ENCODE results near the gene ADPRS. TPM values are rescaled to one million over a fixed set of nuclear protein-coding genes. Genes with fewer than 3 reads are reported as not detected.
A peak's percentile ranks its signal among the peaks of the same experiment; 100 is the strongest.

The ADPRS gene
- total RNA-seq, 2 donors from 2014 or later = 30.4 to 33.0 TPM

GRCh38 chr1:36099681-36100341 is 11.1 kb downstream of the ADPRS start:
- H3K9ac ChIP-seq (ENCODE audit: low read depth in 2 of 2, low read length in 2 of 2) = peak overlapping the region in 1 of 2 donors; percentile 12
- no peaks in the 10 kb centered on the region for H3K36me3 ChIP-seq
- H3K27ac ChIP-seq = no peak overlapping the region

GRCh38 chr1:36100376-36100775 is 11.7 kb downstream of the ADPRS start:
- Histone ChIP-seq H3K27me3 (no peaks in the 10 kb centered on the region), H3K36me3 (no peaks in the 10 kb centered on the region), H3K4me1 (no peaks in the 10 kb centered on the region), H3K9ac (ENCODE audit: low read depth in 2 of 2, low read length in 2 of 2) (no peak overlapping the region), H3K4me3 (no peak overlapping the region), H3K9me3 (no peaks in the 10 kb centered on the region), H3K27ac (no peak overlapping the region)
- TF ChIP-seq CTCF (IDR thresholded peaks at IDR 0.05) = no peak
- intact Hi-C loops (cut with DNase I) = no loop called here
- no peak for DNase-seq

More at GRCh38 chr1:36099681-36100341, 11.1 kb downstream of the ADPRS start:
- Histone ChIP-seq H3K9me3 (no peaks in the 10 kb centered on the region), H3K4me1 (no peaks in the 10 kb centered on the region), H3K27me3 (no peaks in the 10 kb centered on the region), H3K4me3 (no peak overlapping the region)
- DNase-seq = peak; percentile 82
- peak; percentile 87 for TF ChIP-seq CTCF (IDR thresholded peaks at IDR 0.05)
- intact Hi-C loops (cut with DNase I) = loop anchor here (5.0 to 10.0 kb wide), 3 partner anchors 32 to 325 kb away; no protein-coding TSS in a partner anchor

GRCh38 chr1:36101546-36101945 is 12.9 kb downstream of the ADPRS start:
- Histone ChIP-seq H3K4me1 (no peaks in the 10 kb centered on the region), H3K9ac (ENCODE audit: low read depth in 2 of 2, low read length in 2 of 2) (no peak overlapping the region), H3K36me3 (no peaks in the 10 kb centered on the region), H3K9me3 (no peaks in the 10 kb centered on the region), H3K27ac (no peak overlapping the region), H3K27me3 (no peaks in the 10 kb centered on the region), H3K4me3 (no peak overlapping the region)
- intact Hi-C loops (cut with DNase I) = no loop called here
- TF ChIP-seq CTCF (IDR thresholded peaks at IDR 0.05) = no peak
- no peak for DNase-seq

GRCh38 chr1:36106269-36106668 is 17.6 kb downstream of the ADPRS start:
- Histone ChIP-seq H3K4me3 (no peak overlapping the region), H3K27ac (no peak overlapping the region), H3K27me3 (no peaks in the 10 kb centered on the region), H3K9ac (ENCODE audit: low read depth in 2 of 2, low read length in 2 of 2) (no peak overlapping the region), H3K36me3 (no peaks in the 10 kb centered on the region), H3K9me3 (no peaks in the 10 kb centered on the region), H3K4me1 (no peaks in the 10 kb centered on the region)
- intact Hi-C loops (cut with DNase I) = no loop called here
- DNase-seq = no peak
- TF ChIP-seq CTCF (IDR thresholded peaks at IDR 0.05) = no peak

- no peaks in the 10 kb centered on the region for H3K36me3 ChIP-seq
- peak; percentile 17 for DNase-seq
- H3K4me3 ChIP-seq = no peak overlapping the region
- intact Hi-C loops (cut with DNase I) = no loop called here
- no peaks in the 10 kb centered on the region for H3K27me3 ChIP-seq
- no peaks in the 10 kb centered on the region for H3K4me1 ChIP-seq
- TF ChIP-seq CTCF (IDR thresholded peaks at IDR 0.05) = no peak
- H3K27ac ChIP-seq = no peak overlapping the region
- no peak overlapping the region for H3K9ac ChIP-seq (ENCODE audit: low read depth in 2 of 2, low read length in 2 of 2)
- H3K9me3 ChIP-seq = no peaks in the 10 kb centered on the region
Measured at GRCh38 chr1:36107394-36107793, 18.7 kb downstream of the ADPRS start.

Measured in colonic mucosa (tissue), 4 donors.